KOPT-K1 (cell line): ENCODE measurements around the gene WWOX.

ENCODE experiments used
- H3K27ac ChIP-seq: fragments of 200-600 bp; sonication (generic); 2 replicates; pipeline ENCODE4 v1.5.1; 2016; ENCODE audit warnings: antibody characterized with exemption, mild to moderate bottlenecking, low read depth, low read length; ENCODE audit not compliant: poor library complexity, severe bottlenecking
- H3K36me3 ChIP-seq: fragments of 200-600 bp; sonication (generic); 2 replicates; pipeline ENCODE4 v1.5.1; 2017; ENCODE audit warnings: antibody characterized with exemption, mild to moderate bottlenecking, low read length, moderate library complexity; ENCODE audit not compliant: insufficient read depth
- H3K9me3 ChIP-seq: fragments of 200-600 bp; sonication (generic); 2 replicates; pipeline ENCODE4 v1.5.1; 2017; ENCODE audit warnings: antibody characterized with exemption, low read length, mild to moderate bottlenecking; ENCODE audit not compliant: insufficient read depth, poor library complexity, severe bottlenecking

The WWOX gene

DNA sequence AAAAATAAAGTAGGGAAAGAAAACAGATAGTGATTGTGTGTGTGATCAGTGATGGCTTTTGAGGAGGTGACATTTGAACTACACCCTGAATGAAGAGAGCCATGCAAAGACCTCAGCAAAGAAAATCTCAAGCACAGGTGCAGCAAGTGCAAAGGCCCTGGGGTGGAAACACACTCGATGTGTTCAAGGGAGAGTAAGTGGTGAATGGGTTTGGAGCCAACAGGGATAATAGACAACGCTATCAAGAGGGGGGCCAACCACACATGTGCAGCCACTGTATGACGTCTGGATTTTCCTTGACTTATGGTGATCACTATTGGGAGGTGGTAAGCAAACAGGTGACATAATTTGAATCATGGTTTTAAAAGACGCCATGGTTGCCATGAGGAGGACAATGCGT lies 564.2 kb downstream of the WWOX start:
- no peaks in the 10 kb centered on the region for H3K9me3 ChIP-seq
- H3K36me3 ChIP-seq = no peaks in the 10 kb centered on the region
- no peak overlapping the region for H3K27ac ChIP-seq

DNA sequence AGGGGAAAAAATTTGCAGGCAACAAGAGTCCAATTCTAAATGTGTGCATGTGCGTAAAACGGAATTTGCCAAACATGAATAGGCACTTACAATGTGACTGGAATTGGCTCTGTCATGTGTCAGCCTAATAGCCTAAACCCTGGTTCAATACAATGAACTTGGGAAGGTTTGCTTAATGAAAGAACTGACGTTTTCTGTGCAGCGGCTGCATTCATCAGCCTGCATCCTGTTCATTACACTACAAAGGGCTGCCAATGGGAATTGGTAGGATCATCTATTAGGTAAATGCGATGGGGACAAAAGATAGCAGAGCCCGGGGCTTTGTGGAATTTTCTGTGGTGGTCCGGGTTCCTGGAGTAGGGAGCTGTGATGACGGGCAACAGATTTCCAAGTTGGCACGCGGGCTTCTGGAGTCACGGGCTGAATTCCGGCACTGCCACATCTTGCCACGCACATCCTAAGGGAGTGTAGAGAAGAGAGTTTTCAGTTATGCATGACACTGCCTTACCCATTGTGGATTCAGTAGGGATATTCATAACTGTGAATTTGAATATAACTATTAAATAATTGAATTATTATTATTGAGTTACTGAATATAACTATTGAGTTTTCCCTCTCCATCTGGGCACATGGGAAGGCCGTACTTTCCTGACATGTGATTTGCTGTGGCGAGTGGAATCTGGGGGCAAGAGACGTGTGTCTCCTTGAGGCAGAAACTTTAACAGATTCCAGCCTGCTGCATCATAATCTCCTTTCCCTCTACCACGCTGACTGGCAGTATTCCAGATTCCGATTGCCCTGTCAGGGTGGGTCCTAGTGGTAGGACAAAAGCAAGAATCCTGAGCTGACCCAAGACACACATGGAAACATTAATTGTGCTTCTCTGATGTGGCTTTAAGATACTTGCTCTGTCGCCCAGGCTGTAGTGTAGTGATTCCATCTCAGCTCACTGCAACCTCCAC lies 565.6 kb downstream of the WWOX start:
- no peak overlapping the region for H3K27ac ChIP-seq
- no peaks in the 10 kb centered on the region for H3K36me3 ChIP-seq
- H3K9me3 ChIP-seq = no peaks in the 10 kb centered on the region

DNA sequence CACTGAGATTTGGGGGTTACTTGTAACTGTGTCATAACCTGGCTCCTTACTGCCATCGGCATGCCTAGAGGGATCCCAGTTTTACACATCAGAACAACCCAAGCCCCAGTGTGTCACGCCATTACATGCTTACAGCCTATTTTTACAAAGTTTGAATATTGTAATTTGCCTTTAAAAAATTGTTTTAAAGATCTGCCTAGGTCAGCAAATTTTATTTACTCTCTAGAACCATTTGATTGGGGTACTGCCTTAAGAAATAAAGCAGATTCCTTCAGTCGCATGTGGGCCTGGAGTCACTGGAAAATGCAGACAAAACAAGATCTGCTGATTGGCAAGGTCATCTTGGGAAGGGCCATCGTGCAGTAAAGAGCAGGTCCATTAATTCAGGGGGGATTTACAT lies 566.9 kb downstream of the WWOX start:
- Histone ChIP-seq H3K9me3 (no peaks in the 10 kb centered on the region), H3K36me3 (no peaks in the 10 kb centered on the region), H3K27ac (no peak overlapping the region)

DNA sequence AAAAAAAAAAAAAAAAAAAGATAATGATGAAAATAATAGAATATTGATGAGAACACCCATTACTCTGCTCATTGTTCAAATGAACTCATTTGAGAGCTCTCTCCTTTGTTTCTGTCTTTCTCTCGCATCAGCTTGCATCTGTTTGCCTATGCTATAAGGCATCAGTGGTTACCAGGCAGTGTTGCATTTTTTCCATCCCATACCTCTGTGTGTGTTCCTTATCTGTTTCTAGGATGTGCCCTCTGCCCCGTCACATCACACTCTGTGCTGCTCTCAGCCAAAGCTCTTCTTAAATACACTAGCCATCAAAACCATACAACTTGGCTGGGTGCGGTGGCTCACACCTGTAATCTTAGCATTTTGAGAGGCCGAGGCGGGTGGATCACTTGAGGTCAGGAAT lies 568.2 kb downstream of the WWOX start:
- Histone ChIP-seq H3K36me3 (no peaks in the 10 kb centered on the region), H3K9me3 (no peaks in the 10 kb centered on the region), H3K27ac (no peak overlapping the region)

GRCh38 chr16:78668393-78668792 lies 568.9 kb downstream of the WWOX start:
- Histone ChIP-seq H3K9me3 (no peaks in the 10 kb centered on the region), H3K27ac (no peak overlapping the region), H3K36me3 (no peaks in the 10 kb centered on the region)

DNA sequence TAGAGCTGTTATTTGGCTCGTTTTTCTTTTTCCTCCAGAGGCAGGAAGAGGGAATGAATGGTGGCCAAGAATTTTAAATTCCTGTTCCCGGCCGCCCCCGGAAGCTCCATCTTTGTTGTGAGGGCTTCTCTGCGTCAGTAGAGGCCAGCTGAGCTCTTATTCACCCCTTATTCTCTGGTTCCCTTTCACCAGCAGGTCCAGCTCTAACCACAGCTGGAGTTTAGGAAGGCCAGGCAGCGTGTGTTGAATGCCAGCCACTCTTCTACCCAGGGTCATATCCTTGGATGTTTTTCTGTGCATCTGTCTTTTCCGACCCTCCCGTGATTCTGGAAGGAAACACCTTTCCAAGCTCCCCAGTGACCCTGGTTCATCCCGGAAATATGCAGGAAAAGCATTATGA lies 570.5 kb downstream of the WWOX start:
- Histone ChIP-seq H3K9me3 (no peaks in the 10 kb centered on the region), H3K27ac (no peak overlapping the region), H3K36me3 (no peaks in the 10 kb centered on the region)

DNA sequence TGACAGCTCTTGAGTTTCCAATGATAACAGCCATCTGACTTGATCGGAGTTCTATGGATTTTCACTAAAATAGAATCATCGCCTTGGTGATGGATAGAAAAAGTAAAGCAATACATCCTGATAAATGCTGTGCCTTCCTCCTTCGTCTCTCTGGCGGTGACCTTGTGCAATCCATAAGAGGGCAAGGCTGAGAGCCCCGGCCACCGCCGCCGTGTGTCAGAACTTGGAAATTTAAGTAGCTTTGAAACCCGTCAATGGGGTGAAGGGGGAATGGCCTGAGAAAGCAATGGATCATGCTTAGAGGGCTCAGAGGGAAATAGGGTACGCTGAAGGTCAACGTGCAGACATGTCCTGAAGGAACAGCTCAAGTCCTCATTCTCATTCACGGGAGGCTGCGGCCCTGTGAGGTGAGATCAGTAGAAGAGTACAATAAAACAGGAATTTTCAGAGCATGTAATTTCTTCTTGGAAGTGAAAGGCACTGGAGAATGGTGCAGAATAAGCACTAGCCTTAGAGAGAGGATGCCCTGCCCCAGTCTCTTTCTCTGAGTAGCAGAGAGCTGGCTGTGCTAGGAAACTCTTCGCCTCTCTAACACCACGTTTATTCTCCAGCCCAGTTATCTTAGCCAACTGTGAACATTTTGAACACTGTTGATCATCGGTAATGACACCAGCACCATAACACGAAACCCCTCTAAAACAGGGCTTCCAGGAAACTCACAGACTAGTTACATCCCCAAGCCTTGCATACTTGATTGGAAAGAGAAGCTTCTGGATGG lies 573.5 kb downstream of the WWOX start:
- Histone ChIP-seq H3K27ac (no peak overlapping the region), H3K36me3 (no peaks in the 10 kb centered on the region), H3K9me3 (no peaks in the 10 kb centered on the region)

- Histone ChIP-seq H3K9me3 (no peaks in the 10 kb centered on the region), H3K36me3 (no peaks in the 10 kb centered on the region), H3K27ac (no peak overlapping the region)
These were observed 574.4 kb downstream of the WWOX start for GRCh38 chr16:78673884-78674283.

DNA sequence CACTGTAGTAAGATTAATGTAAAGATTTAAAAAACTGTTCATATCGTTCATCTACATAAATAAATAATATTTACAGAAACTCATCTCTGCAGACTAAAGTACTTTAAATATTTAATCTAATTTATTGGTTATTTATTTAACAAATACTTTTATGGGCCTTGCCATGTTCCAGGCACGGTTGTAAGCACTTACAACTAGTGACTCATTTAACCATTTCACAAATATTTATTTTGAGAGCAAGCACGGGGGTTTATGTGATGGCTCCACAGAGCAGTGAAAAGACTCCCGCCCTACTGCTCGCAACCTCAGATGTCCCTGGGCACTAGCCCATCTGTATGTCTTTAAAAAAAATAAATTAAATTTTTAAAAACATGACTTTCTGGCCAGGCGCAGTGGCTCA lies 575.9 kb downstream of the WWOX start:
- Histone ChIP-seq H3K27ac (no peak overlapping the region), H3K36me3 (no peaks in the 10 kb centered on the region), H3K9me3 (no peaks in the 10 kb centered on the region)

- Histone ChIP-seq H3K36me3 (no peaks in the 10 kb centered on the region), H3K9me3 (no peaks in the 10 kb centered on the region), H3K27ac (no peak overlapping the region)
These were observed 576.7 kb downstream of the WWOX start for GRCh38 chr16:78675951-78676792.

DNA sequence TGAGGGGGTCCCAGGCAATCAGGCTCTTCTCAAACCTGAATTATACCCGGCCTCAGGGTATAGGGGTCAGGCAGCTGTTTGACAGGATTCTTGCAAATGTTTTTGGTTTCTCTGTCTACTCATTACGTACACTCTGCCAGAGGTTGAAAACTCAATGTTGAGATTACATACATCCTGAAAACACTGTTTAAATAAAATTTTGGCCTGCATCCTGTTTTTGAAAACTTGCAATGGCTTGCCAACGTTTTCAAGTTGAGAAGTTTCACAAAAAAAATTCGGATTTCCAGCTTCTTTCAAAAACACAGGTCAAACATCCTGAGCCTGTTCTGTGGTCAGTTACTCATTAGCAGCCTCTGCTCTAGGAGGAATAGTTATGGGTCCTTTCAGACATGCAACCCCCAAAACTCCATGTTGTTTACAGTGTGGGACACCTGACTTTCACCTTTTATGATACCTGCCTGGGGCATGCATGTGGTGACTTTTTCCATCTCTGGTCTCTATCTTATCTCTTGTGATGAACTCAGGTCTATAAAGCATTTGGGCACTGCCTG lies 577.8 kb downstream of the WWOX start:
- H3K36me3 ChIP-seq = no peaks in the 10 kb centered on the region
- H3K9me3 ChIP-seq = no peaks in the 10 kb centered on the region
- H3K27ac ChIP-seq = no peak overlapping the region

- Histone ChIP-seq H3K9me3 (no peaks in the 10 kb centered on the region), H3K27ac (no peak overlapping the region), H3K36me3 (no peaks in the 10 kb centered on the region)
These were observed 580.1 kb downstream of the WWOX start for GRCh38 chr16:78679546-78679945.

GRCh38 chr16:78681743-78682142 lies 582.3 kb downstream of the WWOX start:
- H3K27ac ChIP-seq = no peak overlapping the region
- H3K36me3 ChIP-seq = no peaks in the 10 kb centered on the region
- no peaks in the 10 kb centered on the region for H3K9me3 ChIP-seq

DNA sequence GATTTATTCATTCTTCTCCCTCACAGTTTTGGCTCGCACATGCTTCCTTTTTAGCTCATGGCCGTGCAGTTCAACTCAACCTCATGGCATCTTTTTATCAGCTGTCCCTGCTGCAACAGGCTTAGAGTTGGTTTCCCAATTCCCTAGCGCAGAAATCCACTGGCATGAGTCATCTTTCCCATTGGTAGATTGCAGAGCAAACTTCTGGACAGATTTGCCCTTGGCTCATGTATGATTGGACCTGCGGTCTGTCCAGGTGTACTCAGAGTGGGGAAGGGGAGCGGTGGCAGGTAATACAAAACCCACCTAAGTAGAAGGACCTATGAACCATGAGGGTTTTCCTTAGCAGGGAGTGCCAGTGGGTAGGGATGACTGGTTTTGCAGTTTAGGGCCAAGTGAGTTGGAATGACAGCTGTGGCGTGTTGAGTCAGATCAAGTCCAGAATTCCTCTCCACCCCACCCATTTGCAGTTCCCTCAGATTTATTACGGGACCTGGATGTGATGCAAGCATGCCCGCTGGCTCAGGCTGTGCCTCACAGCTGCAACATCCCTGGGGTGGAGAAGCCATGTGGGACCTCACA lies 584.7 kb downstream of the WWOX start:
- Histone ChIP-seq H3K36me3 (no peaks in the 10 kb centered on the region), H3K27ac (no peak overlapping the region), H3K9me3 (no peaks in the 10 kb centered on the region)
